ENCODE results near the gene CD2BP2. TPM values are rescaled to one million over a fixed set of nuclear protein-coding genes. Genes with fewer than 3 reads are reported as not detected.

The CD2BP2 gene
- total and polyA plus RNA-seq, 2 of the 13 experiments (the other 11 are each of a cell fraction or from before 2014, with no cell fraction given): 24.9 to 54.6 TPM

GRCh38 chr16:30378236-30379157 lies 23.4 kb upstream of the CD2BP2 start (continued):
- TF ChIP-seq ZNF318 (CRISPR knock-in tag; IDR thresholded peaks at IDR 0.05) (peak; percentile 97), KDM5A (IDR thresholded peaks at IDR 0.05; ENCODE audit: borderline replicate concordance, low read length) (peak; percentile 32; the same call in 1 of the 2 replicates), ZNF782 (CRISPR knock-in tag; IDR thresholded peaks at IDR 0.05; ENCODE audit: borderline replicate concordance) (peak; percentile 93), DBP (CRISPR knock-in tag; IDR thresholded peaks at IDR 0.05; ENCODE audit: not compliant biosample characterization) (no peak), DPF2 (CRISPR knock-in tag; IDR thresholded peaks at IDR 0.05; ENCODE audit: borderline replicate concordance, low read depth) (peak; percentile 43; the same call in 1 of the 2 replicates), ZNF572 (CRISPR knock-in tag; IDR thresholded peaks at IDR 0.05) (peak; percentile 95), RORA (CRISPR knock-in tag; IDR thresholded peaks at IDR 0.05) (no peak), NFKBIZ (CRISPR knock-in tag; IDR thresholded peaks at IDR 0.05) (peak; percentile 81; the same call in 1 of the 2 replicates), SNAPC2 (CRISPR knock-in tag; IDR thresholded peaks at IDR 0.05) (peak; percentile 55; the same call in 1 of the 2 replicates), ZNF816 (CRISPR knock-in tag; IDR thresholded peaks at IDR 0.05; ENCODE audit: borderline replicate concordance) (no peak), SMAD9 (CRISPR knock-in tag; IDR thresholded peaks at IDR 0.05) (no peak), NONO (IDR thresholded peaks at IDR 0.05) (no peak), NONO (CRISPR knock-in tag; conservative IDR thresholded peaks at IDR 0.05) (peak; percentile 88), ZHX1 (CRISPR knock-in tag; IDR thresholded peaks at IDR 0.05; ENCODE audit: low read depth) (peak; percentile 73; the same call in 1 of the 2 replicates)
